Fibroblast of mammary gland (primary cell): ENCODE measurements around the gene OR13C5.
"Not testable (repeated sequence)": the region's sequence is repeated elsewhere in the genome, so short reads cannot be mapped to it uniquely, and the experiment has no call there.

Experiments used
- DNase-seq: peaks from one replicate; pipeline ENCODE4 v3.0.0-alpha.2; 2010; ENCODE audit warnings: low read depth
- H3K4me3 ChIP-seq: 2 replicates; pipeline ENCODE4 v1.5.1; 2011; ENCODE audit warnings: low read depth, mild to moderate bottlenecking, low read length, moderate library complexity; ENCODE audit not compliant: control insufficient read depth
- CTCF ChIP-seq: conservative IDR thresholded peaks from 2 replicates; pipeline ENCODE4 v1.5.1; 2011; ENCODE audit warnings: low read depth, low read length, inconsistent platforms; ENCODE audit not compliant: control insufficient read depth, insufficient read depth

Gene OR13C5

GRCh38 chr9:104599313-104599712, at the start of gene OR13C5:
OR13C5 (minus strand) TSS chr9:104599413; CDS start chr9:104599413, 0 bp downstream.
- H3K4me3 ChIP-seq, result not testable (repeated sequence)

GRCh38 chr9:104635456-104635855, 36.2 kb upstream of the OR13C5 start:
- TF ChIP-seq CTCF, result no peak
- peak; percentile 17 for DNase-seq
- H3K4me3 ChIP-seq, result no peak overlapping the region

More at GRCh38 chr9:104599313-104599712, at the start of gene OR13C5:
- not testable (repeated sequence) for DNase-seq

GRCh38 chr9:104633976-104634520, 34.8 kb upstream of the OR13C5 start:
- no peak for DNase-seq
- H3K4me3 ChIP-seq, result no peak overlapping the region
- TF ChIP-seq CTCF, result no peak

- not testable (repeated sequence) for DNase-seq, H3K4me3 ChIP-seq
These were observed 26.8 kb upstream of the OR13C5 start for GRCh38 chr9:104625964-104626363.

GRCh38 chr9:104618104-104618503, 18.9 kb upstream of the OR13C5 start, which contains the start of gene OR13C9:
OR13C9 (minus strand) TSS chr9:104618204; CDS start chr9:104618204, 0 bp downstream.
- H3K4me3 ChIP-seq, result no peak within 1 kb of the TSS
- DNase-seq, result no peak
- no peak for TF ChIP-seq CTCF

GRCh38 chr9:104617418-104617817, 18.2 kb upstream of the OR13C5 start:
- no peak for TF ChIP-seq CTCF
- no peak overlapping the region for H3K4me3 ChIP-seq
- DNase-seq, result no peak

GRCh38 chr9:104611213-104611612, 12.0 kb upstream of the OR13C5 start:
- DNase-seq, result no peak
- TF ChIP-seq CTCF, result no peak
- H3K4me3 ChIP-seq, result no peak overlapping the region

GRCh38 chr9:104608336-104608735, 9.1 kb upstream of the OR13C5 start:
- peak; percentile 35 for TF ChIP-seq CTCF
- no peak overlapping the region for H3K4me3 ChIP-seq
- DNase-seq, result peak; percentile 8
